ENCODE measurements around the gene TAF4B. TPM values are rescaled to one million over a fixed set of nuclear protein-coding genes. Genes with fewer than 3 reads are reported as not detected.

TAF4B gene
- polyA plus RNA-seq, 3 donors = 0.64 to 1.2 (median 0.92) TPM

DNA sequence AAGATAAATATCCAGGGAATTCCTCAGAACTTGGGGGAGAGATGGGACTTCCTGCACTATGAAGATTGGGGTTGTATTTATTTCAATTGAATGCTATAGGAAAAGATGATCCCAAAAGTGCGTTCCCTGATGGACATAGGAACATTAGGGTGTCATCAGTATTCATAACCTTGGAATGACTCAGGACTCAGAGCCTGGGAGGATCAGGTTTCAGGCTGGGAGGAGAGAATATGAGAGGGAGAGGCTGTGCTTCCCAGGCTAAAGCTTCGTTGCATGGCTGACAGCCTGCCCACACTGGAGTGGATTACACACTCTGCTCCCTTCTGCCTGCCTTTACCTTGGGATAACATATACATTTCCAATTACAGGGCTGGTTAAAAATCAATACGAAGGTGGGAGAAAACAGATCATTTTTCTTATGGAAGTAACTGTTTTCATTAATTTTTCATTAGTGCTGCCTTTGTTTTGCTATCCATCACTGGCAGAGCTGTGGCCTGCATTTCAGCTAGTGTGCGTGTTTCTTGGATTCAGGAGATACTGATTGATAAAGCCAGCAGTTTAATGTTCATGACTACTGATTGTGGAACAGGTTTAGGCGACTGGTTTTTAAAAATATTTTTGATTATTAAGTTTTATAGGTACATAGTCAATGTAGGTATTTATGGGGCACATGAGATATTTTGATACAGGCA lies 203.4 kb downstream of the TAF4B start:
- TF ChIP-seq, protein P1, sequence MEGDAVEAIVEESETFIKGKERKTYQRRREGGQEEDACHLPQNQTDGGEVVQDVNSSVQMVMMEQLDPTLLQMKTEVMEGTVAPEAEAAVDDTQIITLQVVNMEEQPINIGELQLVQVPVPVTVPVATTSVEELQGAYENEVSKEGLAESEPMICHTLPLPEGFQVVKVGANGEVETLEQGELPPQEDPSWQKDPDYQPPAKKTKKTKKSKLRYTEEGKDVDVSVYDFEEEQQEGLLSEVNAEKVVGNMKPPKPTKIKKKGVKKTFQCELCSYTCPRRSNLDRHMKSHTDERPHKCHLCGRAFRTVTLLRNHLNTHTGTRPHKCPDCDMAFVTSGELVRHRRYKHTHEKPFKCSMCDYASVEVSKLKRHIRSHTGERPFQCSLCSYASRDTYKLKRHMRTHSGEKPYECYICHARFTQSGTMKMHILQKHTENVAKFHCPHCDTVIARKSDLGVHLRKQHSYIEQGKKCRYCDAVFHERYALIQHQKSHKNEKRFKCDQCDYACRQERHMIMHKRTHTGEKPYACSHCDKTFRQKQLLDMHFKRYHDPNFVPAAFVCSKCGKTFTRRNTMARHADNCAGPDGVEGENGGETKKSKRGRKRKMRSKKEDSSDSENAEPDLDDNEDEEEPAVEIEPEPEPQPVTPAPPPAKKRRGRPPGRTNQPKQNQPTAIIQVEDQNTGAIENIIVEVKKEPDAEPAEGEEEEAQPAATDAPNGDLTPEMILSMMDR (IDR thresholded peaks at IDR 0.05) = no peak
- Mint-ChIP-seq H3K36me3 (no peaks in the 10 kb centered on the region), H3K4me3 (no peak overlapping the region), H3K27ac (no peak overlapping the region), H3K4me1 (no peaks in the 10 kb centered on the region), H3K9me3 (peaks cover 0 to 3% (median 0%) of the 10 kb centered on the region in 7 donors), H3K27me3 (ENCODE audit: low read depth in 3 of 3) (peaks cover 0 to 2% (median 0%) of the 10 kb centered on the region in 3 donors)
- Histone ChIP-seq H3K9ac (ENCODE audit: insufficient read depth, low read length, poor library complexity, severe bottlenecking) (no peak overlapping the region), H3K4me3 (replicated peaks in 1 of 3; ENCODE audit: low read depth in 2 of 3, low read length in 3 of 3) (no peak overlapping the region), H3K27ac (ENCODE audit: low read depth in 1 of 2, low read length in 2 of 2) (no peak overlapping the region), H3K36me3 (replicated peaks in 1 of 2; ENCODE audit: control insufficient read depth in 1 of 2, insufficient read depth in 2 of 2, low read length in 2 of 2) (no peaks in the 10 kb centered on the region), H3K27me3 (ENCODE audit: control insufficient read depth in 2 of 2, insufficient read depth in 2 of 2, low read length in 2 of 2) (no peaks in the 10 kb centered on the region), H4K20me1 (ENCODE audit: insufficient read depth, low read length) (no peaks in the 10 kb centered on the region), H3K4me1 (ENCODE audit: control insufficient read depth in 1 of 2, insufficient read depth in 2 of 2, low read length in 2 of 2) (no peaks in the 10 kb centered on the region), H3K4me2 (replicated peaks; ENCODE audit: extremely low read depth, low read length, poor library complexity, severe bottlenecking) (no peak overlapping the region), H3K79me2 (ENCODE audit: insufficient read depth, low read length) (no peaks in the 10 kb centered on the region), H2AFZ (ENCODE audit: insufficient read depth, low read depth, low read length, poor library complexity, severe bottlenecking) (no peak overlapping the region), H3K9me3 (replicated peaks in 1 of 2; ENCODE audit: control insufficient read depth in 1 of 2, insufficient read depth in 1 of 2, low read length in 2 of 2) (no peaks in the 10 kb centered on the region)
- intact Hi-C loops (cut with micrococcal nuclease) = no loop called here
- no peak for DNase-seq
- WGBS (ENCODE audit: insufficient coverage) = 100% methylated on average over 2 of the region's 5 CpGs

DNA sequence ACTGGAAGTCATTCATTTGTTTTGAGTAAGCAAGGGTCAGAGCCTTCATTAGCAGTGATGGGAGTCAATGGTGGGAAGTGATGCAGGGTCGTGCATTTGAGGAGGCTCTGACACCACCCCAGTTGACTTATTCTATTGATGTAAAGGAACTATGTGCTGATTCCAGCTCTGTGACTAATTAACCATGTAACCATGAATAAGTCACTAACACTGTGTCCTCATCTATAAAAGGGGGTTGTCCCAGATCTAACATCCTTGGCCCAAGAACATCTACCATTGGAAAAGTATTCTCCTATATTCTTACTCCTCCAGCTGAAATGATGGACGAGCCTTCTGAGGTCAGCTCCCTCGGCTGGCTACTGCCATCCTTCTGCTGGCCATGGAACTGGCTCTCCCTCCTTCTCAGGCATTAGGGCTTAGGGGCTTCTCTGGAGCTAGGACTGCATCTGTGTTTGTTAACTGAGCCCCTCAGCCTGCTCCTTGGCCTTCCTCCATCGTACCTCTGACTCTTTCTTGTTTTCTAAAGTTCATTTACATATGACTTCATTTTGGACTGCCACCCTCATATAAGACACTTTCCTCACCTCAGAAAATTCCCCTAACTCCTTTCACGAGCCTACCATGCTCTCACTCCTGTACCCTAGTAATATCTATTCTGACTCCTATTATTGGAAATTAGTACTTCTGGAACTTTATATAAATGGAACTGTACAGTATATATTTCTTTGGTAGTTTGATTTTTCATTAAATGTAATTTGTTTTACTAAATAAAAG lies 206.6 kb downstream of the TAF4B start:
- intact Hi-C loops (cut with micrococcal nuclease) = no loop called here
- Histone ChIP-seq H3K36me3 (replicated peaks in 1 of 2; ENCODE audit: control insufficient read depth in 1 of 2, insufficient read depth in 2 of 2, low read length in 2 of 2) (no peaks in the 10 kb centered on the region), H3K4me1 (ENCODE audit: control insufficient read depth in 1 of 2, insufficient read depth in 2 of 2, low read length in 2 of 2) (no peaks in the 10 kb centered on the region), H3K9me3 (replicated peaks in 1 of 2; ENCODE audit: control insufficient read depth in 1 of 2, insufficient read depth in 1 of 2, low read length in 2 of 2) (no peaks in the 10 kb centered on the region), H3K4me3 (replicated peaks in 1 of 3; ENCODE audit: low read depth in 2 of 3, low read length in 3 of 3) (no peak overlapping the region), H3K79me2 (ENCODE audit: insufficient read depth, low read length) (no peaks in the 10 kb centered on the region), H3K27ac (ENCODE audit: low read depth in 1 of 2, low read length in 2 of 2) (no peak overlapping the region), H3K9ac (ENCODE audit: insufficient read depth, low read length, poor library complexity, severe bottlenecking) (no peak overlapping the region), H4K20me1 (ENCODE audit: insufficient read depth, low read length) (no peaks in the 10 kb centered on the region), H3K4me2 (replicated peaks; ENCODE audit: extremely low read depth, low read length, poor library complexity, severe bottlenecking) (no peak overlapping the region), H3K27me3 (ENCODE audit: control insufficient read depth in 2 of 2, insufficient read depth in 2 of 2, low read length in 2 of 2) (no peaks in the 10 kb centered on the region), H2AFZ (ENCODE audit: insufficient read depth, low read depth, low read length, poor library complexity, severe bottlenecking) (no peak overlapping the region)
- no peak for DNase-seq
- no peak overlapping the region for H3K4me3 Mint-ChIP-seq
- no peaks in the 10 kb centered on the region for H3K4me1 Mint-ChIP-seq
- TF ChIP-seq, protein P1 (IDR thresholded peaks at IDR 0.05) = no peak
- peaks cover 0 to 6% (median 0%) of the 10 kb centered on the region in 7 donors for H3K9me3 Mint-ChIP-seq
- H3K36me3 Mint-ChIP-seq = no peaks in the 10 kb centered on the region
- H3K27ac Mint-ChIP-seq = no peak overlapping the region
- H3K27me3 Mint-ChIP-seq (ENCODE audit: low read depth in 3 of 3) = peaks cover 2 to 4% (median 2%) of the 10 kb centered on the region in 3 donors
- WGBS (ENCODE audit: insufficient coverage) = 81% methylated on average over 3 of the region's 5 CpGs
